ENCODE results near the gene SYTL3. TPM values are rescaled to one million over a fixed set of nuclear protein-coding genes. Genes with fewer than 3 reads are reported as not detected.
A peak's percentile ranks its signal among the peaks of the same experiment; 100 is the strongest.

SYTL3 gene
- polyA plus RNA-seq, 1 donor (not counting 4 experiments of a cell fraction or from before 2014, with no cell fraction given): 1.4 TPM

- peaks cover 8% of the 10 kb centered on the region for H3K9me1 ChIP-seq (ENCODE audit: control insufficient read depth, extremely low read depth, insufficient read depth, low read length)
- H3K4me3 ChIP-seq (ENCODE audit: control insufficient read depth in 2 of 3, extremely low read depth in 1 of 3, insufficient read depth in 2 of 3, low read depth in 1 of 3, low read length in 3 of 3): no peak overlapping the region
- peaks cover 64% of the 10 kb centered on the region for H3K79me2 ChIP-seq (ENCODE audit: control insufficient read depth, insufficient read depth, low read length)
- no peaks in the 10 kb centered on the region for H3K27me3 ChIP-seq (ENCODE audit: control insufficient read depth, extremely low read depth, insufficient read depth, low read length)
- TF ChIP-seq EZH2 (IDR thresholded peaks at IDR 0.05; ENCODE audit: low read length) (no peak), CTCF (optimal IDR thresholded peaks at IDR 0.05 in 1 of 3, IDR thresholded peaks at IDR 0.05 in 1 of 3, conservative IDR thresholded peaks at IDR 0.05 in 1 of 3; ENCODE audit: extremely low read depth in 1 of 3, insufficient read depth in 2 of 3, low read length in 3 of 3) (no peak)
- peaks cover 25% of the 10 kb centered on the region for H3K4me1 ChIP-seq (ENCODE audit: control insufficient read depth, extremely low read depth, insufficient read depth, low read length)
- FAIRE-seq: peak; percentile 9
- H3K9ac ChIP-seq (ENCODE audit: control insufficient read depth, extremely low read depth, insufficient read depth, low read length): no peak overlapping the region
- H4K20me1 ChIP-seq (ENCODE audit: control insufficient read depth, extremely low read depth, insufficient read depth, low read length): peaks cover 7% of the 10 kb centered on the region
- dilution Hi-C loops (cut with MboI; ENCODE audit: extremely low pct_ligation_motif_present, low sequenced_read_pairs): no loop called here
- H3K4me2 ChIP-seq (ENCODE audit: control insufficient read depth, extremely low read depth, insufficient read depth, low read depth, low read length): no peak overlapping the region
- DNase-seq (ENCODE audit: low read depth, low spot score): no peak
- H3K36me3 ChIP-seq (ENCODE audit: control insufficient read depth in 2 of 2, extremely low read depth in 1 of 2, insufficient read depth in 2 of 2, low read length in 2 of 2): peaks cover 58 to 74% of the 10 kb centered on the region in 2 experiments
- no peak overlapping the region for H2AFZ ChIP-seq (ENCODE audit: control insufficient read depth, low read length)
- no peaks in the 10 kb centered on the region for H3K9me3 ChIP-seq (ENCODE audit: control insufficient read depth, low read depth, low read length)
- no peak overlapping the region for H3K27ac ChIP-seq (ENCODE audit: control insufficient read depth, insufficient read depth, low read length)
These were observed 125.0 kb downstream of the SYTL3 start for GRCh38 chr6:158774717-158775449.

GRCh38 chr6:158775832-158776231, 126.0 kb downstream of the SYTL3 start:
- dilution Hi-C loops (cut with MboI; ENCODE audit: extremely low pct_ligation_motif_present, low sequenced_read_pairs): no loop called here
- H3K4me1 ChIP-seq (ENCODE audit: control insufficient read depth, extremely low read depth, insufficient read depth, low read length): peaks cover 25% of the 10 kb centered on the region
- H3K27me3 ChIP-seq (ENCODE audit: control insufficient read depth, extremely low read depth, insufficient read depth, low read length): no peaks in the 10 kb centered on the region
- H3K9ac ChIP-seq (ENCODE audit: control insufficient read depth, extremely low read depth, insufficient read depth, low read length): no peak overlapping the region
- H3K79me2 ChIP-seq (ENCODE audit: control insufficient read depth, insufficient read depth, low read length): peaks cover 71% of the 10 kb centered on the region
- no peak overlapping the region for H2AFZ ChIP-seq (ENCODE audit: control insufficient read depth, low read length)
- H3K27ac ChIP-seq (ENCODE audit: control insufficient read depth, insufficient read depth, low read length): no peak overlapping the region
- H3K4me3 ChIP-seq (ENCODE audit: control insufficient read depth in 2 of 3, extremely low read depth in 1 of 3, insufficient read depth in 2 of 3, low read depth in 1 of 3, low read length in 3 of 3): no peak overlapping the region
- TF ChIP-seq EZH2 (IDR thresholded peaks at IDR 0.05; ENCODE audit: low read length) (no peak), CTCF (optimal IDR thresholded peaks at IDR 0.05 in 1 of 3, IDR thresholded peaks at IDR 0.05 in 1 of 3, conservative IDR thresholded peaks at IDR 0.05 in 1 of 3; ENCODE audit: extremely low read depth in 1 of 3, insufficient read depth in 2 of 3, low read length in 3 of 3) (no peak)
- no peak overlapping the region for H3K4me2 ChIP-seq (ENCODE audit: control insufficient read depth, extremely low read depth, insufficient read depth, low read depth, low read length)
- FAIRE-seq (no peak), DNase-seq (ENCODE audit: low read depth, low spot score) (no peak)
- H3K36me3 ChIP-seq (ENCODE audit: control insufficient read depth in 2 of 2, extremely low read depth in 1 of 2, insufficient read depth in 2 of 2, low read length in 2 of 2): peaks cover 56 to 74% of the 10 kb centered on the region in 2 experiments
- H4K20me1 ChIP-seq (ENCODE audit: control insufficient read depth, extremely low read depth, insufficient read depth, low read length): peaks cover 7% of the 10 kb centered on the region
- peaks cover 8% of the 10 kb centered on the region for H3K9me1 ChIP-seq (ENCODE audit: control insufficient read depth, extremely low read depth, insufficient read depth, low read length)
- H3K9me3 ChIP-seq (ENCODE audit: control insufficient read depth, low read depth, low read length): no peaks in the 10 kb centered on the region

All from keratinocyte (primary cell).